ENCODE data around the gene CFAP210. TPM values are rescaled to one million over a fixed set of nuclear protein-coding genes. Genes with fewer than 3 reads are reported as not detected.

The CFAP210 gene
- total and polyA plus RNA-seq, 10 of the 15 experiments (the other 5 are each of a cell fraction or from before 2014, with no cell fraction given): not detected

- TF ChIP-seq E2F8 (IDR thresholded peaks at IDR 0.05; ENCODE audit: low read depth, partially characterized antibody) (no peak), CREM (IDR thresholded peaks at IDR 0.05; ENCODE audit: low read depth) (no peak), EED (IDR thresholded peaks at IDR 0.05; ENCODE audit: low read depth) (no peak)
- TF ChIP-seq, protein P1, sequence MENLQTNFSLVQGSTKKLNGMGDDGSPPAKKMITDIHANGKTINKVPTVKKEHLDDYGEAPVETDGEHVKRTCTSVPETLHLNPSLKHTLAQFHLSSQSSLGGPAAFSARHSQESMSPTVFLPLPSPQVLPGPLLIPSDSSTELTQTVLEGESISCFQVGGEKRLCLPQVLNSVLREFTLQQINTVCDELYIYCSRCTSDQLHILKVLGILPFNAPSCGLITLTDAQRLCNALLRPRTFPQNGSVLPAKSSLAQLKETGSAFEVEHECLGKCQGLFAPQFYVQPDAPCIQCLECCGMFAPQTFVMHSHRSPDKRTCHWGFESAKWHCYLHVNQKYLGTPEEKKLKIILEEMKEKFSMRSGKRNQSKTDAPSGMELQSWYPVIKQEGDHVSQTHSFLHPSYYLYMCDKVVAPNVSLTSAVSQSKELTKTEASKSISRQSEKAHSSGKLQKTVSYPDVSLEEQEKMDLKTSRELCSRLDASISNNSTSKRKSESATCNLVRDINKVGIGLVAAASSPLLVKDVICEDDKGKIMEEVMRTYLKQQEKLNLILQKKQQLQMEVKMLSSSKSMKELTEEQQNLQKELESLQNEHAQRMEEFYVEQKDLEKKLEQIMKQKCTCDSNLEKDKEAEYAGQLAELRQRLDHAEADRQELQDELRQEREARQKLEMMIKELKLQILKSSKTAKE (IDR thresholded peaks at IDR 0.05; ENCODE audit: low read depth, poor library complexity, severe bottlenecking): no peak
Observed at GRCh38 chr2:169649278-169649677, 44.9 kb downstream of the CFAP210 start (continued).

DNA sequence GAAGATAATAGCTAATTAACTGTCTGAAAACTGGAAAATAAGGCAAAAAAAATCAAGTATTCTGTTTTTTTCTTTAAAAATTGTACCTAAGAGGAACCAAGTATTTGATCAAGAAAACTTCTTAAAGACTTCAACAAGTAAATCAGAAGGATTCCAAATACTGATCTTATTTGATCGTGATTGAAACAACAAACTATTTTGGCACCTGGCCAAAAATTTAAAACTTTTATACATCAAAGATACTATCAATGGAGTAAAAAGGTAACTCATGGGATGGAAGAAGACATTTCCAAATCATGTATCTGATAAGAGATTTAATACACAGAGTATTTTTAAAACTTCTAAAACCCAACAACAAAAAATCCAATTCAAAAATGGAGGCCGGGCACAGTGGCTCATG, 46.7 kb downstream of the CFAP210 start:
- in situ Hi-C loops (cut with MboI) (no loop called here), intact Hi-C loops (cut with micrococcal nuclease; ENCODE audit: unreplicated experiment) (no loop called here)
- Histone ChIP-seq H2AFZ (ENCODE audit: control insufficient read depth, low read depth, low read length) (no peak overlapping the region), H4K20me1 (ENCODE audit: control insufficient read depth, insufficient read depth) (no peaks in the 10 kb centered on the region), H3K27me3 (replicated peaks in 1 of 2; ENCODE audit: control insufficient read depth in 2 of 2, insufficient read depth in 2 of 2, low read length in 1 of 2) (no peaks in the 10 kb centered on the region), H3K9me3 (replicated peaks; ENCODE audit: control insufficient read depth, insufficient read depth, low read length) (no peaks in the 10 kb centered on the region), H3K4me2 (ENCODE audit: control insufficient read depth, insufficient read depth) (no peak overlapping the region), H3K9ac (ENCODE audit: control insufficient read depth, insufficient read depth, low read length) (no peak overlapping the region), H3K4me1 (ENCODE audit: control insufficient read depth, insufficient read depth, low read length) (no peaks in the 10 kb centered on the region), H3K79me2 (ENCODE audit: control insufficient read depth, insufficient read depth, low read length) (no peaks in the 10 kb centered on the region), H3K27ac (ENCODE audit: control insufficient read depth, insufficient read depth) (no peak overlapping the region), H3K36me3 (ENCODE audit: control insufficient read depth in 2 of 2, insufficient read depth in 2 of 2, low read length in 1 of 2) (no peaks in the 10 kb centered on the region), H3K4me3 (no peak overlapping the region)
- TF ChIP-seq FOXM1 (IDR thresholded peaks at IDR 0.05; ENCODE audit: low read depth, low read length): no peak
- no peak for TF ChIP-seq SRF (IDR thresholded peaks at IDR 0.05; ENCODE audit: low read depth in 2 of 2, low read length in 2 of 2)
- no peak for TF ChIP-seq MYB (IDR thresholded peaks at IDR 0.05; ENCODE audit: borderline replicate concordance, low read depth, low read length)
- no peak for TF ChIP-seq E2F4 (IDR thresholded peaks at IDR 0.05; ENCODE audit: low read depth, low read length)
- TF ChIP-seq NR2C2 (IDR thresholded peaks at IDR 0.05; ENCODE audit: borderline replicate concordance, control insufficient read depth, insufficient read length, low read depth): no peak
- no peak for TF ChIP-seq SMC3 (IDR thresholded peaks at IDR 0.05; ENCODE audit: borderline replicate concordance, low read length)
- no peak for TF ChIP-seq RBBP5 (conservative IDR thresholded peaks at IDR 0.05)
- TF ChIP-seq MAX (IDR thresholded peaks at IDR 0.05; ENCODE audit: low read depth, low read length): no peak
- RAD21 ChIA-PET (ENCODE audit: unreplicated experiment): no interaction called here
- POLR2A ChIA-PET: no interaction called here
- no peak for DNase-seq (ENCODE audit: low read depth, low spot score)
- ATAC-seq: no peak
- no TSS peak for BruUV-seq (replicated peaks)
- no peak for FAIRE-seq
- SMC1A ChIA-PET (ENCODE audit: uncharacterized antibody, unreplicated experiment): no interaction called here
- 90% methylated on average over 2 of the region's 2 CpGs for whole genome bisulfite sequencing (ENCODE audit: insufficient coverage, insufficient replicate concordance, low lambda C conversion rate, missing lambda C conversion rate)
- CTCF ChIA-PET: interaction anchor here (0.6 kb wide), 1 partner anchor 1207 kb away, joined by 3 read pairs; no protein-coding TSS in a partner anchor

Data from GM12878 (cell line).